Epithelial cell of esophagus (primary cell): ENCODE measurements around the gene ADCY4.

Experiments
- DNase-seq: peaks from one replicate; pipeline ENCODE4 v3.0.0; 2010; ENCODE audit warnings: low read depth
- H3K4me3 ChIP-seq: 2 replicates; pipeline ENCODE4 v1.5.1; 2011; ENCODE audit warnings: mild to moderate bottlenecking, low read length, control low read depth
- CTCF ChIP-seq: IDR thresholded peaks from 2 replicates; pipeline ENCODE4 v1.5.1; 2011; ENCODE audit warnings: low read depth, mild to moderate bottlenecking, low read length, control low read depth, inconsistent platforms; ENCODE audit not compliant: insufficient read depth; ENCODE audit errors: missing control alignments

Gene ADCY4

GRCh38 chr14:24316597-24316950, 18.3 kb downstream of the ADCY4 start:
- TF ChIP-seq CTCF, result no peak
- no peak for DNase-seq
- no peak overlapping the region for H3K4me3 ChIP-seq

GRCh38 chr14:24315807-24316596, 18.9 kb downstream of the ADCY4 start:
- no peak for TF ChIP-seq CTCF
- H3K4me3 ChIP-seq, result no peak overlapping the region
- no peak for DNase-seq

- TF ChIP-seq CTCF, result no peak
- H3K4me3 ChIP-seq, result no peak overlapping the region
- DNase-seq, result no peak
Measured at GRCh38 chr14:24315243-24315806, 19.5 kb downstream of the ADCY4 start.

GRCh38 chr14:24314377-24315193, 20.3 kb downstream of the ADCY4 start:
- H3K4me3 ChIP-seq, result no peak overlapping the region
- peak; percentile 52 for DNase-seq
- no peak for TF ChIP-seq CTCF

GRCh38 chr14:24313913-24314312, 21.0 kb downstream of the ADCY4 start:
- no peak for DNase-seq
- no peak for TF ChIP-seq CTCF
- H3K4me3 ChIP-seq, result no peak overlapping the region

GRCh38 chr14:24312736-24313507, 21.9 kb downstream of the ADCY4 start:
- H3K4me3 ChIP-seq, result no peak overlapping the region
- TF ChIP-seq CTCF, result no peak
- DNase-seq, result no peak
